ENCODE measurements around the gene PSME3.
"Not testable (repeated sequence)": the region's sequence is repeated elsewhere in the genome, so short reads cannot be mapped to it uniquely, and the experiment has no call there.

The PSME3 gene

GRCh38 chr17:42851371-42852240, 18.4 kb downstream of the PSME3 start:
- DNase-seq, result not testable (repeated sequence)

- DNase-seq, result no peak
Observed at GRCh38 chr17:42852351-42852750, 19.2 kb downstream of the PSME3 start.

GRCh38 chr17:42853004-42853403, 19.8 kb downstream of the PSME3 start:
- no peak for DNase-seq

GRCh38 chr17:42853597-42853967, 20.4 kb downstream of the PSME3 start:
- DNase-seq, result no peak

GRCh38 chr17:42853968-42854790, 21.0 kb downstream of the PSME3 start:
- DNase-seq, result no peak

GRCh38 chr17:42855048-42855596, 21.9 kb downstream of the PSME3 start:
- DNase-seq, result no peak

GRCh38 chr17:42856093-42856492, 22.9 kb downstream of the PSME3 start:
- DNase-seq, result not testable (repeated sequence)

- DNase-seq, result not testable (repeated sequence)
Observed at GRCh38 chr17:42856516-42856915, 23.3 kb downstream of the PSME3 start.

GRCh38 chr17:42857389-42857788, 24.2 kb downstream of the PSME3 start:
- no peak for DNase-seq

GRCh38 chr17:42865638-42866094, 32.5 kb downstream of the PSME3 start:
- no peak for DNase-seq

- no peak for DNase-seq
Observed at GRCh38 chr17:42866216-42866615, 33.0 kb downstream of the PSME3 start.

GRCh38 chr17:42866631-42867575, 33.7 kb downstream of the PSME3 start:
- DNase-seq, result no peak

- DNase-seq, result not testable (repeated sequence)
Observed at GRCh38 chr17:42867694-42868261, 34.6 kb downstream of the PSME3 start.

GRCh38 chr17:42868338-42868737, 35.1 kb downstream of the PSME3 start:
- no peak for DNase-seq

- DNase-seq, result no peak
Observed at GRCh38 chr17:42871647-42872046, 38.5 kb downstream of the PSME3 start.

- peak; percentile 41 for DNase-seq
Observed at GRCh38 chr17:42872251-42872965, 39.2 kb downstream of the PSME3 start.

- no peak for DNase-seq
Observed at GRCh38 chr17:42873315-42873714, 40.1 kb downstream of the PSME3 start.

GRCh38 chr17:42873932-42874695, 40.9 kb downstream of the PSME3 start:
- not testable (repeated sequence) for DNase-seq

- DNase-seq, result no peak
Observed at GRCh38 chr17:42877037-42877436, 43.8 kb downstream of the PSME3 start.

- no peak for DNase-seq
Observed at GRCh38 chr17:42878123-42878880, 45.1 kb downstream of the PSME3 start.
